ENCODE measurements around the gene PTPDC1.

PTPDC1 gene

DNA sequence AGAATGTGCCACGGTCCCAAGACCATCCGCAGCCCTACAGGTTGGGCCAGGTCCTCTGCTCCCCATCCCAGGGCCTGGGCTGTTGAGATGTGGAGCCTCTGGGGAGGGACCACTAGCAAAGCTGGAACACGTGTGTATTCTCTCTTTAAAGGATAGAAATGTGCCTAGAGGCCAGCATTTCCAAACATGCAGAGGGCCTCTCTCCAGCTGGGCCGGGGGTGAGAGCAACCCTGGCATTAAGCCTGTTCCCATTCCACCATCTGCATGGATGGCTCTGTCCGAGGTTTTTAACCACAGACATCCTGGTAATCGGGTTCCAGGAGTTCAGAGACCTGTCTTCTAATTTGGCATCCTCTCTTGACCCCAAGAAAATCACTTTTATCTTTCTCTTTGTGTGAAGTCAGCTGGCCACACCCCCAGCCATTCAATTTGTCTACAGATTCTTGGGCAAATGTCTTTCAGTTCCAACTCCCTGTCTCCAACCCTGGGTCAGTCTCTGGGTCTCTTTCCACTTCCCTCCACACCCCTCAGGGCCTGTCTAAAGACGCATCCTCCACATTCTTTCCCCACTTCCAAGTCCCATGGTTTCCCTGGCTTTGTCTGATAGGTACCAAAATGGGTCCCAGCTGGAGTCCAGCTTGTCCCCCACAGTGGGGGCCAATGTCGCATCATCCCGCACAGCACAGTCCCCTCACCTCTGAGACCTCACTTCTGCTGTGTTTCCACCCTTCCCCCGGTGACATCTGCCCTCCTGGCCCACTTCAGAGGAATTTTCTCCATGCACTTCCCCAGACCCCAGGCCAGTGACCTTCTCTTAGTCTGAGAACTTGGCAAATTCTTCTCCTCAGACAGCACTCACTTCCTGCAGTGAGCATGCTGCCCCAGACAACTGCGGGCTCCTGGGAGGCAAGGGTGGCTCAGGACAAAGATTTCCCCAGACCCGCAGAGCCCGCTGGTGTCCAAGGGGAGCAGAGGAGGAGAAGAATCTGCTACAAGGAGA, 56.8 kb downstream of the PTPDC1 start:
- no peak for DNase-seq (ENCODE audit: low read depth in 2 of 2)

DNA sequence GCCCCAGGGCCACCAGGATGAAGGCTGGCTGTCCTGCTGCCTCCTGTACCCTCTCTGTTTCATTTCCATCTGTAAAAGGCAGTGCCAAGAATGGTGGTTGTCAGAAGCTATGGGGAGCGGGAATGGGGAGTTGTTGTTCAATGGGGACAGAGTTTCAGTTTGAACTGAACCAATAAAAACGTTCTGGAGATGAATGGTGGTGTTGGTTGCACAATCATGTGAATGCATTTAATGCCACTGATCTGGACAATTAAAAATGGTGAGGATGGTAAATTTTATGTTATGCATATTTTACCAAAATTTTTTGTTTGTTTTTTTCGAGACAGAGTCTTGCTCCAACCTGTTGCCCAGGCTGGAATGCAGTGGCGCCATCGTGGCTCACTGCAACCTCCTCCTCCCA, 58.1 kb downstream of the PTPDC1 start:
- no peak for DNase-seq (ENCODE audit: low read depth in 2 of 2)

DNA sequence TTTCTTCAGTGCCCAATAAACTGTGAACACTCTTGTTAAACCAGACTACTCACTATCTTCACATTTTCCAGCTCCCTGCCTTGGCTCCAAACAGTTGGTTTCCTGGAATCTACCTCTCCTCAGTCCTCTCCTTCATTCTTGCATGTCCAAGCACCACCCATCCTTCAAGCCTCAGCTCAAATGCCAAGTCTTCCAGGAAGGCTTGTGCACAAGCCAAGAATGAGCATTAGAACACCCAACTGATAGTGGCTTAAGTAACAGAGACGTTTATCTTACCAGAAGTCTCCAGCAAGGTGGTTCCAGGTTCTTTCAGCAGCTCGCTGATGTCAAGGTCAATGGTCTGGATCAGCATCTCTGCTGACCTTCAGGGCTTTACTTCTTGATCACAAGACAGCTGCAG, 60.1 kb downstream of the PTPDC1 start:
- DNase-seq (ENCODE audit: low read depth in 2 of 2), result no peak

GRCh38 chr9:94145640-94146039, 61.4 kb downstream of the PTPDC1 start:
- no peak for DNase-seq (ENCODE audit: low read depth in 2 of 2)

DNA sequence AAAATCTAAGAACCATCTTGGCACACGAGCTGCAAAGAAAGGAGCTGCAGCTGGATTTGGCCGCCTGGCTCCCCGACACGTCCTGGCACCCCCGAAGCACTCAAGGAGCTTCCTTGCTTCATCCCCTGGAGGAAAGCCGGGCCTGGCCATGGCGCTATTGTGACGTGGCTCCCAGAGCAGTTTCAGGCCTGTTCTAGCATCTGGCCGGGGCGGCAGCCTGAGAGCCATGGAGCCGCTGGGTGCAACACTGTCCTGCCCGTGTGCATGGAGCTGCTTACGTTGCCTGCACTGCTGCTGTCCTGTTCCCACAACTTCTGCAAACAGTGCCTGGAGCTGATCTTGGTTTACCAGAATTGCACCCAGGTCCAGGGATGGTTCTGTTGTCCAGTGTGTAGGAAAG, 63.5 kb downstream of the PTPDC1 start:
- DNase-seq (ENCODE audit: low read depth in 2 of 2), result no peak

- no peak for DNase-seq (ENCODE audit: low read depth in 2 of 2)
Measured at GRCh38 chr9:94148419-94148818, 64.2 kb downstream of the PTPDC1 start.

DNA sequence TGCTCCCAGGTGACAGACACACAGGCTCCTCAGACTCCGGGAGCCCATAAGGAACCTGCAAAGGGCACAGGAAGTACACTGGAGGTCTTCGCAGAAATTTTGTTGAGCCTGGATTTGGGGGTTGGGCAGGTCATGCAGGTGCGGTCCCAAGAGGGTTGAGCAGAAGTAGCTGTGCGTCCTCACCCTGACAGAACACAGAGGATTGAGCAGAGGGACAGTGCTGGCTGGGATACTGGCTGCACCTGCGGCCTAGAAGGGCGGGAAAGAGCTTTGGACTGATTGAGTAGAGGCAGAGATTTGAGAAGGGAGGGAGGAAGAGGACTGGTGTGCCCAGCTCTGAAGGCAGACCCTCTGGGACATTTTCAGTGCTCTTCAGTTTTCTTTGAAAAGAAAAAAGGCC, 65.4 kb downstream of the PTPDC1 start:
- no peak for DNase-seq (ENCODE audit: low read depth in 2 of 2)

DNA sequence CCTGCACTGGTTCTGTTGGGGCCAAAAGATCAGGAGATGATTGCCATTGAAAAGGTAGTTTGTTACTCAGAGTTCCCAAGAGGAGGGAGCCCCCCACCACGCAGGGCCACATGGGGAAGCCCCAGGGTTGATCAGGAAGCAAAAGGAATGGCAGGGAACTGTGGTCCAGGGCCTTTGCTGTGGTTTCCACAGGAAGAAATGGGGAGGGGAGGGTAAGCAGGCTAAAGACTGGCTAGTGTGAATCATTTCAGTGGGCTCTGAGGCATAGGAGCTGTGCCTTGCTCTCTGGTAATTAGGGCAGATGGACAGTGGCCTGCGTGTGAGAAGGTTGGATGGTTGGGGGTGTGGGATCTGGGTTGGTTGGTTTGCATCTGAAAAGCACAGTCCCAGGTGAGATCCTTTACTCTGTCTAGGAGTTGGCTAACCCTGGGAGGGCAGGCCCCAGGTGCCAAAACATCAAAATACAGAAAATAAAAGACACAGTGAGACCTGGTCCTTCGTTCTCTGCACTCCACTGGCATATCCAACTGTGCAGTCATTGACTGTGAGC, 66.1 kb downstream of the PTPDC1 start:
- no peak for DNase-seq (ENCODE audit: low read depth in 2 of 2)

DNA sequence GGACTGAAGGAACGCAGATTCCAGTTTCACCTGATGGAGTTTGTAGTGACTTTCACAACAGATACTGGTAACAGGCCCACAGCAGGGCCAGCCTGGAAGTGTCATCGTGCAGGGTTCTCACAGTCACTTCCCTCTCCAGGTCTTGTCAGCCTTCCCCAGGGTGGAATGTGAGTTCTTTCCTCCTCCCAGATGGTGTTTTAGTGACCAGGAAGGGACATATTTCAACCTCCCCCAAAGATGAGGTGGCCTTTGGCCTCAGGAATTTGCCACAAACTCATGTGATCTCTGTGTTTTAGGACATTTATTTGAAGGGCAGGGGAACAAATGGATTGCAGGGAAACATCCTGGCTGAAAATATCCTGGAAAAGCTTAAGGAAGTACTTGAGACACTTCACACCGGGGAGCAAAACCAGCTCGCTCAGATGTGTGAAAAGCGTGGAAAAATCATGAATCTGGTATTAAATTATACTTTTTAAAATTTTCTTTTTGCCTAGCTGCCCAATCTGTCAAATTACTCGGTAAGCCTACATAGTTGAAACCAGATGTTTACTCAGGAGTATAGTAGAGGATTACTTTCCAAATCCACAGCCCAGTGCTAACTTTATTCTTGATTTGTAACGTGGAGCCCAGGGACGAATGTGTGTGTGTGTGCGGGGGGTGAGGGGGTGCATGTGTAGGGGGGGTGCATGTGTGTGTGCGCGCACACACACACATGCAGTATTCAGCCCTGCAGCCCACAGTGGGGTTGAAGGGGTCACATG, 66.8 kb downstream of the PTPDC1 start:
- no peak for DNase-seq (ENCODE audit: low read depth in 2 of 2)

DNA sequence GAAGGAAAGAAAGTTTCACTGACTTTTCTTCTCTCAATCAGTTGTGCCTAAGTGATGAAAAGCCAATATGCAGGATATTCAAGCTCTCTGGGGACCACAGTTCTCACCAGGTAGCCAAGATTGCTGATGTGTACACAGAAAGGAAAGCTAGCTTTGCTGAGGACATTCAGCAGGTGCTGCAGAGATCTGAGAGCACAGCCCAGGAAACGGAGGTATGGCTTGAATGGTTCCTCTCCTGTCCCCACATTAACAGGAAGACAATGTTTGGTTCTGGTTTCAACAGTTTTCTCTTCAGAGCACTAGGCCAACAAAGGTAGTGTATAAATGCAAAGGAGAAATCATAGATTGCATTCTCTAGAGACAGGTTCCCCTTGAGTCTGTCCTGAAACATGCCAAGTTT, 69.6 kb downstream of the PTPDC1 start:
- no peak for DNase-seq (ENCODE audit: low read depth in 2 of 2)

GRCh38 chr9:94156348-94157049, 72.2 kb downstream of the PTPDC1 start:
- DNase-seq (ENCODE audit: low read depth in 2 of 2), result no peak

- no peak for DNase-seq (ENCODE audit: low read depth in 2 of 2)
Measured at GRCh38 chr9:94157050-94157801, 73.0 kb downstream of the PTPDC1 start.

Data from stimulated activated CD4-positive, alpha-beta T cell treated with anti-CD3 and anti-CD28 coated beads, Interleukin-12 subunit alpha, Interleukin-12 subunit beta, amount 100 ng/mL, for 24 hours (primary cell).